OCI-LY3 (cell line): ENCODE results near the gene ZBTB7C.

ENCODE experiments used
- EZH2phosphoT487 ChIP-seq: fragments of 200-600 bp; shearing (Covaris generic); IDR thresholded peaks from 2 replicates; pipeline ENCODE4 v1.6.1; 2018; ENCODE audit warnings: antibody characterized with exemption, mixed run types, low read depth
- TF ChIP-seq, protein P1 (sequence below): fragments of 200-600, 300-600 bp; sonication (generic); IDR thresholded peaks from 2 replicates; pipeline ENCODE4 v1.5.1; 2014; ENCODE audit warnings: antibody characterized with exemption, low read length, low read depth

DNA sequence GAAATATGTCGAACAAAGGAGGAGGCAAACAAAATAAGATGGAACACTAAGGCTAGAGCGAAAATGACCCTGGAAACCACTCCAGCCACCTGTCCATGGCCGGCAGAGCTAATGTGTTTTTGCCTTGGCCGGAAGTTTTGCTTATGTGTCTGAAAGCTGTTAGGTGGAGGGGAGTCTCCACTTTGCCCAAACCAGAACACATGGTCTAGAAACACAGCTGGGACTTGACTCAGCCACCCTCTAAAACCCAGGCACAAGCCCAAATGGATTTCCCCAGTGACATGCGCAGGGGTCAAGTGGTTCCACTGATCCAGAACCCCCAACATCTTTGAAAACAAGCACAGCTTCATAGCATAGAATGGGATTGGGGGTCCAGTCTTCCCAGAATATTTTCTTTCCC lies 159.3 kb downstream of the ZBTB7C start:
- TF ChIP-seq, protein P1, sequence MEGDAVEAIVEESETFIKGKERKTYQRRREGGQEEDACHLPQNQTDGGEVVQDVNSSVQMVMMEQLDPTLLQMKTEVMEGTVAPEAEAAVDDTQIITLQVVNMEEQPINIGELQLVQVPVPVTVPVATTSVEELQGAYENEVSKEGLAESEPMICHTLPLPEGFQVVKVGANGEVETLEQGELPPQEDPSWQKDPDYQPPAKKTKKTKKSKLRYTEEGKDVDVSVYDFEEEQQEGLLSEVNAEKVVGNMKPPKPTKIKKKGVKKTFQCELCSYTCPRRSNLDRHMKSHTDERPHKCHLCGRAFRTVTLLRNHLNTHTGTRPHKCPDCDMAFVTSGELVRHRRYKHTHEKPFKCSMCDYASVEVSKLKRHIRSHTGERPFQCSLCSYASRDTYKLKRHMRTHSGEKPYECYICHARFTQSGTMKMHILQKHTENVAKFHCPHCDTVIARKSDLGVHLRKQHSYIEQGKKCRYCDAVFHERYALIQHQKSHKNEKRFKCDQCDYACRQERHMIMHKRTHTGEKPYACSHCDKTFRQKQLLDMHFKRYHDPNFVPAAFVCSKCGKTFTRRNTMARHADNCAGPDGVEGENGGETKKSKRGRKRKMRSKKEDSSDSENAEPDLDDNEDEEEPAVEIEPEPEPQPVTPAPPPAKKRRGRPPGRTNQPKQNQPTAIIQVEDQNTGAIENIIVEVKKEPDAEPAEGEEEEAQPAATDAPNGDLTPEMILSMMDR = no peak
- no peak for TF ChIP-seq EZH2phosphoT487
